ENCODE data around the gene CACNA1C.

The CACNA1C gene

GRCh38 chr12:2389079-2389790 is 336.4 kb downstream of the CACNA1C start:
- Histone ChIP-seq H3K27ac (no peak overlapping the region), H3K36me3 (replicated peaks) (no peaks in the 10 kb centered on the region), H3K4me3 (ENCODE audit: low read depth, low read length) (no peak overlapping the region), H3K27me3 (replicated peaks) (no peaks in the 10 kb centered on the region)
- TF ChIP-seq CTCF (IDR thresholded peaks at IDR 0.05; ENCODE audit: low read depth, low read length, missing control alignments), result no peak
- DNase-seq, result no peak
- in situ Hi-C loops (cut with HindIII; ENCODE audit: low pct_ligation_motif_present, low sequenced_read_pairs), result no loop called here

GRCh38 chr12:2390133-2390532 is 337.3 kb downstream of the CACNA1C start:
- in situ Hi-C loops (cut with HindIII; ENCODE audit: low pct_ligation_motif_present, low sequenced_read_pairs), result no loop called here
- no peaks in the 10 kb centered on the region for H3K27me3 ChIP-seq (replicated peaks)
- H3K4me3 ChIP-seq (ENCODE audit: low read depth, low read length), result no peak overlapping the region
- no peak for TF ChIP-seq CTCF (IDR thresholded peaks at IDR 0.05; ENCODE audit: low read depth, low read length, missing control alignments)
- no peaks in the 10 kb centered on the region for H3K36me3 ChIP-seq (replicated peaks)
- DNase-seq, result no peak
- no peak overlapping the region for H3K27ac ChIP-seq

- no peak overlapping the region for H3K27ac ChIP-seq
- no peak for TF ChIP-seq CTCF (IDR thresholded peaks at IDR 0.05; ENCODE audit: low read depth, low read length, missing control alignments)
- in situ Hi-C loops (cut with HindIII; ENCODE audit: low pct_ligation_motif_present, low sequenced_read_pairs), result no loop called here
- no peak for DNase-seq
- no peaks in the 10 kb centered on the region for H3K36me3 ChIP-seq (replicated peaks)
- H3K27me3 ChIP-seq (replicated peaks), result no peaks in the 10 kb centered on the region
- H3K4me3 ChIP-seq (ENCODE audit: low read depth, low read length), result no peak overlapping the region
Measured at GRCh38 chr12:2390850-2391390, 338.1 kb downstream of the CACNA1C start.

GRCh38 chr12:2391740-2392331 is 339.0 kb downstream of the CACNA1C start:
- Histone ChIP-seq H3K36me3 (replicated peaks) (no peaks in the 10 kb centered on the region), H3K4me3 (ENCODE audit: low read depth, low read length) (no peak overlapping the region), H3K27ac (no peak overlapping the region), H3K27me3 (replicated peaks) (no peaks in the 10 kb centered on the region)
- in situ Hi-C loops (cut with HindIII; ENCODE audit: low pct_ligation_motif_present, low sequenced_read_pairs), result no loop called here
- no peak for DNase-seq
- TF ChIP-seq CTCF (IDR thresholded peaks at IDR 0.05; ENCODE audit: low read depth, low read length, missing control alignments), result no peak

- TF ChIP-seq CTCF (IDR thresholded peaks at IDR 0.05; ENCODE audit: low read depth, low read length, missing control alignments), result no peak
- H3K27me3 ChIP-seq (replicated peaks), result no peaks in the 10 kb centered on the region
- in situ Hi-C loops (cut with HindIII; ENCODE audit: low pct_ligation_motif_present, low sequenced_read_pairs), result no loop called here
Measured at GRCh38 chr12:2393016-2393415, 340.2 kb downstream of the CACNA1C start.

More at GRCh38 chr12:2393016-2393415, 340.2 kb downstream of the CACNA1C start:
- no peaks in the 10 kb centered on the region for H3K36me3 ChIP-seq (replicated peaks)
- no peak overlapping the region for H3K27ac ChIP-seq
- no peak for DNase-seq
- H3K4me3 ChIP-seq (ENCODE audit: low read depth, low read length), result no peak overlapping the region

Data from brain microvascular endothelial cell (primary cell).